Measurements from ENCODE around the gene SLC1A3. TPM values are rescaled to one million over a fixed set of nuclear protein-coding genes. Genes with fewer than 3 reads are reported as not detected.

Gene SLC1A3
- total and polyA plus RNA-seq, 2 of the 4 experiments (the other 2 are of a cell fraction), result 0.27 to 1.3 TPM

- H3K36me3 ChIP-seq (ENCODE audit: control insufficient read depth, insufficient read depth, low read length), result no peaks in the 10 kb centered on the region
- H4K8ac ChIP-seq (ENCODE audit: low read depth in 2 of 2, low read length in 2 of 2), result no peak overlapping the region
- H3K9me3 ChIP-seq (ENCODE audit: control insufficient read depth, insufficient read depth, low read length), result no peaks in the 10 kb centered on the region
- no peak overlapping the region for H3K27ac ChIP-seq (ENCODE audit: insufficient read depth, low read length)
- CTCF ChIA-PET, result no interaction called here
- peaks cover 5% of the 10 kb centered on the region; the same call in 1 of the 2 replicates for H3K9me1 ChIP-seq (ENCODE audit: insufficient read depth, low read length)
- no peak overlapping the region for H2AFZ ChIP-seq (replicated peaks; ENCODE audit: low read length, poor library complexity)
- no peak overlapping the region for H3K4ac ChIP-seq (ENCODE audit: low read depth, low read length)
- peaks cover 5% of the 10 kb centered on the region for H3K4me1 ChIP-seq (ENCODE audit: control insufficient read depth, insufficient read depth, low read length)
- no peak overlapping the region for H2BK20ac ChIP-seq (ENCODE audit: low read depth, low read length)
- DNase-seq, result no peak
- H3K27me3 ChIP-seq (ENCODE audit: control insufficient read depth, insufficient read depth, low read length), result no peaks in the 10 kb centered on the region
- H3K4me3 ChIP-seq (ENCODE audit: insufficient read depth, low read depth, low read length), result no peak overlapping the region
- dilution Hi-C loops (cut with HindIII; ENCODE audit: low sequenced_read_pairs, unreplicated experiment) (no loop called here), in situ Hi-C loops (cut with MboI; ENCODE audit: low sequenced_read_pairs) (no loop called here), intact Hi-C loops (cut with micrococcal nuclease) (no loop called here)
- no peaks in the 10 kb centered on the region for H4K20me1 ChIP-seq (ENCODE audit: insufficient read depth, low read length)
- H3K18ac ChIP-seq (ENCODE audit: low read depth, low read length), result no peak overlapping the region
- H3K56ac ChIP-seq (ENCODE audit: extremely low read depth, insufficient read depth, low read length), result no peak overlapping the region
- no peak overlapping the region for H4K5ac ChIP-seq (ENCODE audit: low read depth, low read length)
- 80% methylated on average over 1 of the region's 5 CpGs; no CpG with 5 or more reads in 1 of the 2 experiments for WGBS, 2 experiments (ENCODE audit: extremely low coverage in 2 of 2, insufficient read length in 1 of 2)
- H2BK120ac ChIP-seq (ENCODE audit: low read depth, low read length), result no peak overlapping the region
- H3K9ac ChIP-seq (ENCODE audit: low read depth, low read length), result no peak overlapping the region
- H3K23ac ChIP-seq (ENCODE audit: low read depth, low read length), result no peak overlapping the region
- no peak for TF ChIP-seq CTCF (conservative IDR thresholded peaks at IDR 0.05; ENCODE audit: low read depth, low read length)
- no peak for TF ChIP-seq SMC3 (IDR thresholded peaks at IDR 0.05; ENCODE audit: low read depth, low read length)
- TF ChIP-seq MXI1 (IDR thresholded peaks at IDR 0.05; ENCODE audit: borderline replicate concordance, low read depth, low read length), result no peak
- peak; percentile 93 for TF ChIP-seq MAFK (IDR thresholded peaks at IDR 0.05; ENCODE audit: low read depth, low read length)
- ATAC-seq (ENCODE audit: low read depth), result no peak
- H3K14ac ChIP-seq (replicated peaks; ENCODE audit: low read depth, low read length), result no peak overlapping the region
- H3K4me2 ChIP-seq (ENCODE audit: low read depth, low read length), result no peak overlapping the region
- H2AK9ac ChIP-seq (replicated peaks; ENCODE audit: low read depth, low read length, poor library complexity), result no peak overlapping the region
- H3K79me1 ChIP-seq (ENCODE audit: low read depth in 1 of 2, low read length in 2 of 2), result no peaks in the 10 kb centered on the region
- no peak overlapping the region for H2BK15ac ChIP-seq (ENCODE audit: low read depth, low read length)
- BruUV-seq (replicated peaks), result no TSS peak
- H2BK5ac ChIP-seq (ENCODE audit: low read depth, low read length, poor library complexity, severe bottlenecking), result no peak overlapping the region
- H2AK5ac ChIP-seq (ENCODE audit: low read depth, low read length), result no peak overlapping the region
- POLR2A ChIA-PET (ENCODE audit: unreplicated experiment), result no interaction called here
- H4K91ac ChIP-seq (ENCODE audit: insufficient read depth, low read depth, low read length), result no peak overlapping the region
These were observed 54.1 kb downstream of the SLC1A3 start for GRCh38 chr5:36660397-36661049.
